Mucosa of gallbladder (tissue), 1 donor: ENCODE data around the gene MRPL20. TPM values are rescaled to one million over a fixed set of nuclear protein-coding genes. Genes with fewer than 3 reads are reported as not detected.

Experiments used
- total RNA-seq: library from RNA; stranded (reverse); gene quantifications from one replicate; pipeline ENCODE4 v1.2.1, GENCODE V29; 2021
- donor health status: DM: no; HTN: no; CAD: no.

The MRPL20 gene
- total RNA-seq, 1 donor from 2014 or later, result 99.2 TPM

Other genes starting within 250 kb of the MRPL20 start
- 0.78 TPM for gene TTLL10, start 233.4 kb downstream of the MRPL20 start, total RNA-seq
- gene TNFRSF18, start 200.7 kb downstream of the MRPL20 start, total RNA-seq, result 1.1 TPM
- 2.6 TPM for gene TNFRSF4, start 193.1 kb downstream of the MRPL20 start, total RNA-seq
- gene SDF4, start 175.3 kb downstream of the MRPL20 start, total RNA-seq, result 190 TPM
- 16.1 TPM for gene B3GALT6, start 175.1 kb downstream of the MRPL20 start, total RNA-seq
- 4.9 TPM for gene C1QTNF12, start 160.6 kb downstream of the MRPL20 start, total RNA-seq
- 68.9 TPM for gene UBE2J2, start 133.4 kb downstream of the MRPL20 start, total RNA-seq
- gene SCNN1D, start 126.9 kb downstream of the MRPL20 start, total RNA-seq, result 7.9 TPM
- 86.6 TPM for gene ACAP3, start 99.4 kb downstream of the MRPL20 start, total RNA-seq
- 19.0 TPM for gene PUSL1, start 98.7 kb downstream of the MRPL20 start, total RNA-seq
- gene INTS11, start 82.6 kb downstream of the MRPL20 start, total RNA-seq, result 121 TPM
- 36.1 TPM for gene CPTP, start 82.5 kb downstream of the MRPL20 start, total RNA-seq
- 0.40 TPM for gene TAS1R3, start 76.0 kb downstream of the MRPL20 start, total RNA-seq
- 72.7 TPM for gene DVL1, start 57.9 kb downstream of the MRPL20 start, total RNA-seq
- 73.1 TPM for gene MXRA8, start 48.7 kb downstream of the MRPL20 start, total RNA-seq
- 135 TPM for gene AURKAIP1, start 32.1 kb downstream of the MRPL20 start, total RNA-seq
- gene CCNL2, start 8.0 kb downstream of the MRPL20 start, total RNA-seq, result 194 TPM
- gene ANKRD65, start 14.0 kb upstream of the MRPL20 start, total RNA-seq, result 10.1 TPM
- gene VWA1, start 28.4 kb upstream of the MRPL20 start, total RNA-seq, result 122 TPM
- 7.0 TPM for gene ATAD3C, start 42.4 kb upstream of the MRPL20 start, total RNA-seq
- 20.3 TPM for gene ATAD3B, start 64.5 kb upstream of the MRPL20 start, total RNA-seq
- gene ATAD3A, start 104.9 kb upstream of the MRPL20 start, total RNA-seq, result 27.9 TPM
- gene TMEM240, start 133.3 kb upstream of the MRPL20 start, total RNA-seq, result 4.7 TPM
- gene SSU72, start 167.6 kb upstream of the MRPL20 start, total RNA-seq, result 117 TPM
- gene FNDC10, start 192.8 kb upstream of the MRPL20 start, total RNA-seq, result 4.6 TPM
- 135 TPM for gene MIB2, start 208.2 kb upstream of the MRPL20 start, total RNA-seq
- gene MMP23B, start 224.9 kb upstream of the MRPL20 start, total RNA-seq, result 56.0 TPM